ENCODE measurements around the gene MYRF.

The MYRF gene

GRCh38 chr11:61738776-61739175, 13.7 kb upstream of the MYRF start:
- H3K36me3 ChIP-seq (ENCODE audit: control insufficient read depth in 2 of 2, insufficient read depth in 1 of 2, low read length in 2 of 2) = peaks cover 0 to 64% of the 10 kb centered on the region in 2 experiments; a peak in 1 of 3 replicates
- H3K9me3 ChIP-seq (ENCODE audit: control insufficient read depth, insufficient read depth, low read depth, low read length) = no peaks in the 10 kb centered on the region
- TF ChIP-seq ZNF280D (tag by site-specific recombination; IDR thresholded peaks at IDR 0.05) (no peak), ZNF169 (tag by site-specific recombination; IDR thresholded peaks at IDR 0.05) (no peak), ZSCAN5A (tag by site-specific recombination; IDR thresholded peaks at IDR 0.05) (no peak), ZNF148 (tag by site-specific recombination; IDR thresholded peaks at IDR 0.05; ENCODE audit: borderline replicate concordance) (no peak), ZFP37 (tag by site-specific recombination; IDR thresholded peaks at IDR 0.05) (no peak), HOXD13 (CRISPR knock-in tag; IDR thresholded peaks at IDR 0.05; ENCODE audit: borderline replicate concordance) (no peak), ZNF223 (tag by site-specific recombination; IDR thresholded peaks at IDR 0.05) (no peak)
- no peak overlapping the region for H3K4me3 ChIP-seq (ENCODE audit: low read depth, low read length)
- H3K4me1 ChIP-seq (ENCODE audit: control insufficient read depth, insufficient read depth, low read length) = no peaks in the 10 kb centered on the region
- ChIA-PET CTCF (interaction anchor here (0.6 to 3.2 kb wide), 2 partner anchors 11 to 108 kb away, joined by 6 to 34 read pairs; no protein-coding TSS in a partner anchor), POLR2A (no interaction called here)
- no peak overlapping the region for H3K27ac ChIP-seq (ENCODE audit: extremely low read depth, low read depth, low read length)

GRCh38 chr11:61739413-61739812, 13.0 kb upstream of the MYRF start:
- H3K4me1 ChIP-seq (ENCODE audit: control insufficient read depth, insufficient read depth, low read length) = no peaks in the 10 kb centered on the region
- no peak overlapping the region for H3K4me3 ChIP-seq (ENCODE audit: low read depth, low read length)
- CTCF ChIA-PET = interaction anchor here (3.2 kb wide), 1 partner anchor 10 kb away, joined by 34 read pairs; no protein-coding TSS in a partner anchor
- H3K27ac ChIP-seq (ENCODE audit: extremely low read depth, low read depth, low read length) = no peak overlapping the region
- POLR2A ChIA-PET = no interaction called here
- peaks cover 0 to 64% of the 10 kb centered on the region in 2 experiments; a peak in 1 of 3 replicates for H3K36me3 ChIP-seq (ENCODE audit: control insufficient read depth in 2 of 2, insufficient read depth in 1 of 2, low read length in 2 of 2)
- H3K9me3 ChIP-seq (ENCODE audit: control insufficient read depth, insufficient read depth, low read depth, low read length) = no peaks in the 10 kb centered on the region
- TF ChIP-seq ZNF513 (tag by site-specific recombination; IDR thresholded peaks at IDR 0.05) (no peak), ZNF2 (tag by site-specific recombination; IDR thresholded peaks at IDR 0.05) (no peak), ZBTB11 (tag by site-specific recombination; conservative IDR thresholded peaks at IDR 0.05; ENCODE audit: low read depth) (no peak), TRIM28 (IDR thresholded peaks at IDR 0.05; ENCODE audit: borderline replicate concordance, low read length) (no peak), ZNF660 (tag by site-specific recombination; IDR thresholded peaks at IDR 0.05) (no peak), ZSCAN4 (tag by site-specific recombination; IDR thresholded peaks at IDR 0.05) (no peak), ZFP37 (tag by site-specific recombination; IDR thresholded peaks at IDR 0.05) (no peak), ZNF664 (tag by site-specific recombination; IDR thresholded peaks at IDR 0.05) (no peak), ZNF138 (tag by site-specific recombination; IDR thresholded peaks at IDR 0.05; ENCODE audit: borderline replicate concordance) (no peak), ZFP69B (tag by site-specific recombination; IDR thresholded peaks at IDR 0.05) (no peak), ZIC2 (tag by site-specific recombination; IDR thresholded peaks at IDR 0.05) (no peak), ZNF701 (tag by site-specific recombination; IDR thresholded peaks at IDR 0.05) (no peak), ZBTB7A (tag by site-specific recombination; IDR thresholded peaks at IDR 0.05; ENCODE audit: low read depth) (no peak)
